ENCODE results near the gene RPSA. TPM values are rescaled to one million over a fixed set of nuclear protein-coding genes. Genes with fewer than 3 reads are reported as not detected.

Gene RPSA
- total and polyA plus RNA-seq, 2 of the 4 experiments (the other 2 are of a cell fraction) = 1,415 to 2,710 TPM

GRCh38 chr3:39398700-39399099 is 7.8 kb upstream of the RPSA start:
- no peak for ATAC-seq (ENCODE audit: low read depth)
- Histone ChIP-seq H3K9me1 (ENCODE audit: insufficient read depth, low read length) (no peaks in the 10 kb centered on the region), H3K9me3 (ENCODE audit: control insufficient read depth, insufficient read depth, low read length) (no peaks in the 10 kb centered on the region), H2BK15ac (ENCODE audit: low read depth, low read length) (no peak overlapping the region), H4K20me1 (ENCODE audit: insufficient read depth, low read length) (no peaks in the 10 kb centered on the region), H4K91ac (ENCODE audit: insufficient read depth, low read depth, low read length) (no peak overlapping the region), H3K4me1 (ENCODE audit: control insufficient read depth, insufficient read depth, low read length) (no peaks in the 10 kb centered on the region), H2BK120ac (ENCODE audit: low read depth, low read length) (no peak overlapping the region), H2AK9ac (replicated peaks; ENCODE audit: low read depth, low read length, poor library complexity) (no peak overlapping the region), H3K4ac (ENCODE audit: low read depth, low read length) (no peak overlapping the region), H3K36me3 (ENCODE audit: control insufficient read depth, insufficient read depth, low read length) (peaks cover 17% of the 10 kb centered on the region), H4K5ac (ENCODE audit: low read depth, low read length) (no peak overlapping the region), H2BK20ac (ENCODE audit: low read depth, low read length) (no peak overlapping the region), H3K18ac (ENCODE audit: low read depth, low read length) (no peak overlapping the region), H2AFZ (replicated peaks; ENCODE audit: low read length, poor library complexity) (no peak overlapping the region), H3K27ac (ENCODE audit: insufficient read depth, low read length) (no peak overlapping the region), H3K27me3 (ENCODE audit: control insufficient read depth, insufficient read depth, low read length) (no peaks in the 10 kb centered on the region), H3K56ac (ENCODE audit: extremely low read depth, insufficient read depth, low read length) (no peak overlapping the region), H3K4me3 (ENCODE audit: insufficient read depth, low read depth, low read length) (no peak overlapping the region), H2BK5ac (ENCODE audit: low read depth, low read length, poor library complexity, severe bottlenecking) (no peak overlapping the region), H3K23ac (ENCODE audit: low read depth, low read length) (no peak overlapping the region), H4K8ac (ENCODE audit: low read depth in 2 of 2, low read length in 2 of 2) (no peak overlapping the region), H3K79me1 (ENCODE audit: low read depth in 1 of 2, low read length in 2 of 2) (no peaks in the 10 kb centered on the region), H3K14ac (replicated peaks; ENCODE audit: low read depth, low read length) (no peak overlapping the region), H3K9ac (ENCODE audit: low read depth, low read length) (no peak overlapping the region), H3K4me2 (ENCODE audit: low read depth, low read length) (no peak overlapping the region), H2AK5ac (ENCODE audit: low read depth, low read length) (no peak overlapping the region)
- no peak for DNase-seq
- in situ Hi-C loops (cut with MboI; ENCODE audit: low sequenced_read_pairs) (no loop called here), dilution Hi-C loops (cut with HindIII; ENCODE audit: low sequenced_read_pairs, unreplicated experiment) (no loop called here), intact Hi-C loops (cut with micrococcal nuclease) (no loop called here)
- CTCF ChIA-PET = no interaction called here
- POLR2A ChIA-PET (ENCODE audit: unreplicated experiment) = no interaction called here
- no CpG with 5 or more reads among the region's 4 CpGs for WGBS, 2 experiments (ENCODE audit: extremely low coverage in 2 of 2, insufficient read length in 1 of 2)
- no peak for TF ChIP-seq SMC3 (IDR thresholded peaks at IDR 0.05; ENCODE audit: low read depth, low read length)
- TF ChIP-seq FOS (IDR thresholded peaks at IDR 0.05; ENCODE audit: low read depth, low read length) = no peak
- TF ChIP-seq USF2 (IDR thresholded peaks at IDR 0.05; ENCODE audit: low read depth, low read length) = no peak
- TF ChIP-seq CTCF (conservative IDR thresholded peaks at IDR 0.05; ENCODE audit: low read depth, low read length) = no peak
- TF ChIP-seq ELK1 (IDR thresholded peaks at IDR 0.05; ENCODE audit: borderline replicate concordance, low read depth, low read length) = no peak
- TF ChIP-seq BHLHE40 (IDR thresholded peaks at IDR 0.05; ENCODE audit: low read depth, low read length) = no peak
- no peak for TF ChIP-seq NFE2L2 (IDR thresholded peaks at IDR 0.05; ENCODE audit: low read depth, low read length)
- no peak for TF ChIP-seq MAZ (IDR thresholded peaks at IDR 0.05; ENCODE audit: borderline replicate concordance, low read depth, low read length)
- TF ChIP-seq RCOR1 (IDR thresholded peaks at IDR 0.05; ENCODE audit: insufficient replicate concordance, low read length) = no peak
- no peak for TF ChIP-seq RAD21 (IDR thresholded peaks at IDR 0.05; ENCODE audit: low read length)
- no peak for TF ChIP-seq POLR2A (IDR thresholded peaks at IDR 0.05; ENCODE audit: low read depth, low read length)
- no peak for TF ChIP-seq RFX5 (IDR thresholded peaks at IDR 0.05; ENCODE audit: low read depth, low read length)
- no peak for TF ChIP-seq MXI1 (IDR thresholded peaks at IDR 0.05; ENCODE audit: borderline replicate concordance, low read depth, low read length)
- TF ChIP-seq CEBPB (IDR thresholded peaks at IDR 0.05; ENCODE audit: low read depth, low read length) = no peak
- no peak for TF ChIP-seq MAFK (IDR thresholded peaks at IDR 0.05; ENCODE audit: low read depth, low read length)
- no peak for TF ChIP-seq CHD1 (IDR thresholded peaks at IDR 0.05; ENCODE audit: low read depth, low read length)
- BruUV-seq (replicated peaks) = no TSS peak
